DMS 273 treated with DMSO at 0.1 percent for 48 hours (cell line): Measurements from ENCODE around the gene ZNF831.

Source experiments
- DNase-seq: peaks from one replicate; lab custom pipeline; 2025; lab: John Stamatoyannopoulos, UW

Gene ZNF831

GRCh38 chr20:59181936-59182335 is 18.3 kb downstream of the ZNF831 start:
- DNase-seq: no peak

GRCh38 chr20:59182401-59183044 is 18.9 kb downstream of the ZNF831 start:
- no peak for DNase-seq

- DNase-seq: no peak
Observed at GRCh38 chr20:59183751-59184150, 20.1 kb downstream of the ZNF831 start.

GRCh38 chr20:59184880-59185447 is 21.3 kb downstream of the ZNF831 start:
- DNase-seq: no peak

- DNase-seq: no peak
Observed at GRCh38 chr20:59185809-59186208, 22.2 kb downstream of the ZNF831 start.

- DNase-seq: no peak
Observed at GRCh38 chr20:59190466-59190865, 26.8 kb downstream of the ZNF831 start.

- no peak for DNase-seq
Observed at GRCh38 chr20:59191036-59191755, 27.6 kb downstream of the ZNF831 start.

GRCh38 chr20:59191756-59192532 is 28.3 kb downstream of the ZNF831 start:
- no peak for DNase-seq

GRCh38 chr20:59192533-59192896 is 28.9 kb downstream of the ZNF831 start:
- DNase-seq: no peak

GRCh38 chr20:59193325-59193724 is 29.7 kb downstream of the ZNF831 start:
- DNase-seq: no peak

GRCh38 chr20:59194023-59194935 is 30.7 kb downstream of the ZNF831 start:
- no peak for DNase-seq

- DNase-seq: no peak
Observed at GRCh38 chr20:59195316-59195993, 31.8 kb downstream of the ZNF831 start.

- no peak for DNase-seq
Observed at GRCh38 chr20:59204165-59204894, 40.7 kb downstream of the ZNF831 start.

- DNase-seq: no peak
Observed at GRCh38 chr20:59205044-59205443, 41.4 kb downstream of the ZNF831 start.

- no peak for DNase-seq
Observed at GRCh38 chr20:59207235-59207634, 43.6 kb downstream of the ZNF831 start.

- DNase-seq: no peak
Observed at GRCh38 chr20:59207742-59208357, 44.2 kb downstream of the ZNF831 start.

GRCh38 chr20:59210186-59210585 is 46.6 kb downstream of the ZNF831 start:
- no peak for DNase-seq

GRCh38 chr20:59211208-59211765 is 47.7 kb downstream of the ZNF831 start:
- no peak for DNase-seq

- DNase-seq: no peak
Observed at GRCh38 chr20:59214073-59214472, 50.5 kb downstream of the ZNF831 start.
